ENCODE data around the gene COX15. TPM values are rescaled to one million over a fixed set of nuclear protein-coding genes. Genes with fewer than 3 reads are reported as not detected.

COX15 gene
- total RNA-seq, 2 experiments from 2014 or later: 36.3 to 38.8 TPM

- Mint-ChIP-seq H3K4me1 (ENCODE audit: low read depth) (no peaks in the 10 kb centered on the region), H3K9me3 (no peaks in the 10 kb centered on the region), H3K27ac (no peak overlapping the region), H3K4me3 (no peak overlapping the region), H3K36me3 (ENCODE audit: low read depth) (peaks cover 19% of the 10 kb centered on the region), H3K27me3 (ENCODE audit: low read depth) (no peaks in the 10 kb centered on the region)
- intact Hi-C loops (cut with micrococcal nuclease): no loop called here
- no peak for DNase-seq
- CTCF ChIA-PET: no interaction called here
Measured at GRCh38 chr10:99693933-99694583, 37.9 kb downstream of the COX15 start.

- no peaks in the 10 kb centered on the region for H3K9me3 Mint-ChIP-seq
- no peak overlapping the region for H3K27ac Mint-ChIP-seq
- H3K36me3 Mint-ChIP-seq (ENCODE audit: low read depth): peaks cover 15% of the 10 kb centered on the region
- H3K4me1 Mint-ChIP-seq (ENCODE audit: low read depth): no peaks in the 10 kb centered on the region
- H3K4me3 Mint-ChIP-seq: no peak overlapping the region
- no peaks in the 10 kb centered on the region for H3K27me3 Mint-ChIP-seq (ENCODE audit: low read depth)
- intact Hi-C loops (cut with micrococcal nuclease): no loop called here
- no peak for DNase-seq
- CTCF ChIA-PET: no interaction called here
Measured at GRCh38 chr10:99689461-99689860, 42.5 kb downstream of the COX15 start.

- no peak overlapping the region for H3K27ac Mint-ChIP-seq
- intact Hi-C loops (cut with micrococcal nuclease): no loop called here
- CTCF ChIA-PET: interaction anchor here (0.6 kb wide), 1 partner anchor 27 kb away, joined by 4 read pairs; no protein-coding TSS in a partner anchor
- no peak for DNase-seq
- H3K4me3 Mint-ChIP-seq: no peak overlapping the region
- H3K4me1 Mint-ChIP-seq (ENCODE audit: low read depth): no peaks in the 10 kb centered on the region
- H3K36me3 Mint-ChIP-seq (ENCODE audit: low read depth): peaks cover 6% of the 10 kb centered on the region
- H3K27me3 Mint-ChIP-seq (ENCODE audit: low read depth): no peaks in the 10 kb centered on the region
- no peaks in the 10 kb centered on the region for H3K9me3 Mint-ChIP-seq
Measured at GRCh38 chr10:99685597-99685967, 46.3 kb downstream of the COX15 start.

GRCh38 chr10:99682752-99683151 is 49.2 kb downstream of the COX15 start:
- peaks cover 10% of the 10 kb centered on the region for H3K36me3 Mint-ChIP-seq (ENCODE audit: low read depth)
- no peak for DNase-seq
- intact Hi-C loops (cut with micrococcal nuclease): no loop called here
- no peak overlapping the region for H3K4me3 Mint-ChIP-seq
- H3K9me3 Mint-ChIP-seq: no peaks in the 10 kb centered on the region
- CTCF ChIA-PET: interaction anchor here (0.6 to 1.0 kb wide), 3 partner anchors 13 to 70 kb away, joined by 3 to 4 read pairs (median 3); no protein-coding TSS in a partner anchor
- H3K27me3 Mint-ChIP-seq (ENCODE audit: low read depth): no peaks in the 10 kb centered on the region
- H3K4me1 Mint-ChIP-seq (ENCODE audit: low read depth): no peaks in the 10 kb centered on the region
- no peak overlapping the region for H3K27ac Mint-ChIP-seq

Other genes starting within 250 kb of the COX15 start
- not detected for gene NKX2-3, start 199.2 kb downstream of the COX15 start, total RNA-seq
- 10 to 100 TPM; 66.3 to 72.8 TPM for gene SLC25A28, start 111.7 kb downstream of the COX15 start, total RNA-seq
- 1 to 10 TPM; 1.2 to 1.4 TPM for gene ENTPD7, start 72.6 kb downstream of the COX15 start, total RNA-seq
- 10 to 100 TPM; 21.6 to 21.9 TPM for gene CUTC, start 107 bp upstream of the COX15 start, total RNA-seq
- under 1 TPM; 0.20 to 0.64 TPM for gene ABCC2, start 50.5 kb upstream of the COX15 start, total RNA-seq